ENCODE data around the gene SLC28A1. TPM values are rescaled to one million over a fixed set of nuclear protein-coding genes. Genes with fewer than 3 reads are reported as not detected.

Gene SLC28A1
- total RNA-seq, 4 donors from 2014 or later, result not detected

DNA sequence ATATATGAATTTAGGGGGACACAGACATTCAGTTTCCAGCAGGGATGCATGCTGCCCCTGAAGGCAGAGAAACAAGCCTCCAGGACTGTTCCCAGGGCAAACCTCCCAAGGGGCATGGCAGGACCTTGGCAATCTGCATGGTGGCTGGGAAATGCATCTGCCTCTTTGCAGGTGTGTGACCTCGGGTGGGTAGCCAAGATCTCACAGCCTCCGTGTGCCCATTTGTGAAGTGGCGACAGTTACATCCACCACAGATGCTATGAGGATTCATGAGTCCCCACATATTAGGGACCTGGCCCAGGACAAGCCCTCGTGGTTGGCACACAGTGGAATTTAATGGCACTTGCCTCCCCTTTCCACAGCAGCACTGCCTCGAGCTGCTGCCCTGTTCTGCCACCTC is 29.9 kb downstream of the SLC28A1 start:
- TF ChIP-seq CTCF (IDR thresholded peaks at IDR 0.05; ENCODE audit: low read depth), result no peak

GRCh38 chr15:84914909-84915605 is 30.6 kb downstream of the SLC28A1 start:
- no peak for TF ChIP-seq CTCF (IDR thresholded peaks at IDR 0.05; ENCODE audit: low read depth)

DNA sequence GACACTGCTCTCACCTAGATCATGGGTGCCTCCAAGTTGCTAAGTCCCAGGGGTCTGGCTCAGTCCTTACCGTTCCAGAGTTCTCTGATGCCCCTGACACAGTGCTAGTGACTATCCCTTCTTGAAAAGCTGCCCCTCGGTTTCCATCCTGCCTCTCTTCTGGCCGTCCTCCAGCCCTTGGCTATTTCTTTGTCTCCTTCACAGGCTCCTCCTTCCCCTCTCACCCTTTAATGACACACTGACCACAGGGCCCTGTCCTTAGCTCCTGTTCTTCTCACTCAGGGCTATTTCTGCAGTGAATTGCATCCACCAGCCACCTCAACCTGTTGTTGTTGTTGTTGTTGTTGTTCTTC is 31.1 kb downstream of the SLC28A1 start:
- no peak for TF ChIP-seq CTCF (IDR thresholded peaks at IDR 0.05; ENCODE audit: low read depth)

- no peak for TF ChIP-seq CTCF (IDR thresholded peaks at IDR 0.05; ENCODE audit: low read depth)
Measured at GRCh38 chr15:84917452-84917851, 33.0 kb downstream of the SLC28A1 start.

- TF ChIP-seq CTCF (IDR thresholded peaks at IDR 0.05; ENCODE audit: low read depth), result no peak
Measured at GRCh38 chr15:84919106-84919667, 34.7 kb downstream of the SLC28A1 start.

DNA sequence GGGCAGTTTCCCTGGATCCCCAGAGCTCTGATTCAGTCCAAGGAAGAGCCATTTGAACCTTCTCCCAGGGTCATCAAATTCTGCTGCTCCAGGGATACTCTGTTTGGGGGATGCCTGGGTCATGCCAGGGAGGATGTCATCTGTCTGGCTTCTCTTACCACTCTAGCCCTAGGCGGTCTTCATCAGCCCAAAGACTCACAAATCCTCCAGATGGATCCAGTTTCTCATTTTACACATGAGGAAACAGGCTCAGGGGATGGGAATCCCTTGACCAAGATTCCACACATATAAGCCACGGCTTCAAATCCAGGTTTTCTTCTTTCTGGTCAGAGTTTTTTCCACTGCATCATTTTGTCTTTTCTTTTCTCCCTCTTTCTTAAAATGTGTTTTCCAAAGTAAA is 36.7 kb downstream of the SLC28A1 start:
- no peak for TF ChIP-seq CTCF (IDR thresholded peaks at IDR 0.05; ENCODE audit: low read depth)

DNA sequence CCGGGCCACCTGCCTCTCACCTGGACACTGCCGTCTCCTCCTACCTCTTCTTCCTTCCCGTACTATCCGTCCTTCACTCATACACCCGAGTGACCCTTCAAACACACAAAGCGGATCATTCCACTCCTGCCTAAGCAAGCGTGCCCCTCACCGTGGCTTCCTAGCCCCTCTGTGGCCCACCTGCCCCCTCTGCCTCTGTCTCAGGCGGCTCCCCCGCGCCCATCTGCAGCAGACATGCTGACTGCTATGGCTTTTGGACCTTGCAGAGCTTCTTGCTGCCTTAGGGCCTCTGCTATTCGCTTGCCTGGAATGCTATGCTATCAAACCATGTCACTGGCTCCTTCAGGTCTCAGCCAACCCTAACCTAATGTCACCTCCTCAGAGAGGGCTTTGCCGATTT is 38.1 kb downstream of the SLC28A1 start:
- TF ChIP-seq CTCF (IDR thresholded peaks at IDR 0.05; ENCODE audit: low read depth), result no peak
